Small intestine (tissue), 7 donors: ENCODE measurements around the gene CENPA. TPM values are rescaled to one million over a fixed set of nuclear protein-coding genes. Genes with fewer than 3 reads are reported as not detected.
A peak's percentile ranks its signal among the peaks of the same experiment; 100 is the strongest.

Experiments
- DNase-seq, 2 donors: peaks; one replicate each; pipeline versions ENCODE4 v3.0.0 to v3.0.0-alpha.2; 2013
- FAIRE-seq: peaks from 2 replicates; lab custom pipeline; 2012; peaks lifted over from hg19 to GRCh38; lab: Jason Lieb, UNC
- H3K27ac ChIP-seq, 3 donors: one replicate each; pipeline ENCODE4 v1.5.1; 2013; ENCODE audit warnings: low read length in 2 of 3, mild to moderate bottlenecking in 2 of 3, control low read depth in 1 of 3, inconsistent platforms in 1 of 3, low read depth in 1 of 3, moderate library complexity in 1 of 3
- H3K27me3 ChIP-seq, 3 donors: one replicate each; pipeline ENCODE4 v1.6.1; 2013; ENCODE audit warnings: low read length in 3 of 3, inconsistent platforms in 1 of 3; ENCODE audit not compliant: control insufficient read depth in 3 of 3, insufficient read depth in 3 of 3
- H3K36me3 ChIP-seq, 3 donors: one replicate each; pipeline ENCODE4 v1.6.1; 2013; ENCODE audit warnings: low read length in 3 of 3, inconsistent platforms in 1 of 3, low read depth in 1 of 3, mild to moderate bottlenecking in 1 of 3, moderate library complexity in 1 of 3; ENCODE audit not compliant: control insufficient read depth in 3 of 3, insufficient read depth in 2 of 3
- H3K4me1 ChIP-seq, 3 donors: one replicate each; pipeline ENCODE4 v1.6.1; 2013; ENCODE audit warnings: low read length in 2 of 3, inconsistent platforms in 1 of 3, low read depth in 1 of 3, mild to moderate bottlenecking in 1 of 3, moderate library complexity in 1 of 3; ENCODE audit not compliant: control insufficient read depth in 3 of 3, insufficient read depth in 2 of 3
- H3K4me3 ChIP-seq, 3 donors: one replicate each; pipeline ENCODE4 v1.5.1; 2013; ENCODE audit warnings: low read length in 3 of 3, control low read depth in 1 of 3, inconsistent platforms in 1 of 3, low read depth in 1 of 3, mild to moderate bottlenecking in 1 of 3, moderate library complexity in 1 of 3
- H3K9me3 ChIP-seq, 2 donors: one replicate each; pipeline ENCODE4 v1.6.1; 2013; ENCODE audit warnings: low read depth in 1 of 2, low read length in 1 of 2; ENCODE audit not compliant: control insufficient read depth in 2 of 2, insufficient read depth in 1 of 2
- WGBS, 3 donors: extraction: QIAGEN DNeasy Blood & Tissue Kit; methylation state at CpG; one replicate each; pipeline ENCODE4 v1.1.7; 2013; 5-methylcytosine and 5-hydroxymethylcytosine counted together
- polyA plus RNA-seq, 4 donors: library from polyadenylated mRNA; stranded (reverse) in 3 of 4; unstranded in 1 of 4; fragments of 200-250 nt in 3 of 4; fragments of 120-200 nt in 1 of 4; gene quantifications; one replicate each; pipeline versions ENCODE4 v1.2.1 to v1.2.3, GENCODE V29; 2013
- donor health status: healthy with polysubstance abuse.
- donor health status: control.
- donor health status: control.
- donor health status: Bipolar disorder and iron deficiency.
- donor health status: healthy.

The CENPA gene
- polyA plus RNA-seq, 4 donors, result 1.4 to 11.6 (median 3.2) TPM

- 0 to 1% (median 1%) methylated on average over 52 to 68 of the region's 68 CpGs for WGBS, 3 donors
- no peak for FAIRE-seq
These were observed 21.6 kb upstream of the CENPA start, which contains the start of gene SLC35F6 for GRCh38 chr2:26764078-26764887. Gene SLC35F6, plus strand, starts transcription at chr2:26764284. Its CDS starts 66 bp downstream, at chr2:26764350.

GRCh38 chr2:26764906-26765305 lies 20.9 kb upstream of the CENPA start:
- peak overlapping the region in 1 of 3 donors; percentile 86 for H3K27ac ChIP-seq
- no peaks in the 10 kb centered on the region for H3K9me3 ChIP-seq
- H3K4me1 ChIP-seq, result peaks cover 0 to 8% (median 3%) of the 10 kb centered on the region in 3 donors
- FAIRE-seq, result no peak
- H3K4me3 ChIP-seq, result peak overlapping the region; percentile 68 to 96 (median 70)
- peaks cover 0 to 17% (median 0%) of the 10 kb centered on the region in 3 donors for H3K36me3 ChIP-seq
- DNase-seq, result no peak
- WGBS, 3 donors, result 9 to 36% (median 15%) methylated on average over 3 of the region's 3 CpGs
- H3K27me3 ChIP-seq, result peaks cover 0 to 5% (median 0%) of the 10 kb centered on the region in 3 donors

More at GRCh38 chr2:26764078-26764887, 21.6 kb upstream of the CENPA start, which contains the start of gene SLC35F6:
- H3K4me3 ChIP-seq, result peak within 1 kb of the TSS; percentile 68 to 96 (median 70)
- peaks cover 0 to 8% (median 3%) of the 10 kb centered on the region in 3 donors for H3K4me1 ChIP-seq
- peaks cover 0 to 14% (median 0%) of the 10 kb centered on the region in 3 donors for H3K36me3 ChIP-seq
- peaks cover 0 to 5% (median 0%) of the 10 kb centered on the region in 3 donors for H3K27me3 ChIP-seq
- no peaks in the 10 kb centered on the region for H3K9me3 ChIP-seq
- H3K27ac ChIP-seq, result peak within 1 kb of the TSS; percentile 62 to 86 (median 71)
- DNase-seq, result peak; percentile 83 to 92

DNA sequence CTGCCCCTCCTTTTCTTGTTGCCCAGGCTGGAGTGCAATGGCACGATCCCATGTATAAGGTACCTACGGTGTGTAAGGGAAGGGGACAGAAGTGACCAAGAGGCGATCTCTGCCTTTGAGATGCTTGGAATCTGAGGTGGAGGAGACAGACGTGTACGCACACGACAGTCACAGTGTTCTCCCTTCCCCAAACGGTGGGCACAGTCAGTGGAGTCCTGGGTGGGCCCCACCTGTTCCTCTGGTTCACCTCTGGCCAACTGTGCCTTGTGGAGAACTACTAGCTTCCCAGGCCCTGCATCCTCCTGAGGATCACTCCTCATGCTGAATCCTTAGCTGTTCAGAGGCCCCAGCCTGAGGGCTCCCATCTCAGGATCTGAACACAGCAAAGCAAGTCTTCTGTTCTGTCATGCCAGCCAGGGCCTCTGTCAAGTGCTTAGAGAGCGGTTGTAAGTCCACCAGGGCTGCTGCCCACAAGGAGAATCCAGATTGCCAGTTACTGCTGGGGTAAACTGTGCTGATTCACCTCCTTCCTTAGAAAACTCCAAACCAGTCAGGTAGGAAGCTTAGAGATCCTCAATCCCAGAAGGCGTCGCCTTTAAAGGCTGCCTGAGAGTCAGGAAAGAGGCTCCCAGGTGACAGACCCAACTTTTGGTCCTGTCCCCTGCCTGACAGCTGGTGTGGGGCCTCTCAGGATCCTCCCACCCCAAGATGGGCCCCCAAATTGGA lies 20.2 kb upstream of the CENPA start:
- H3K9me3 ChIP-seq, result no peaks in the 10 kb centered on the region
- FAIRE-seq (no peak), DNase-seq (no peak)
- H3K4me3 ChIP-seq, result peak overlapping the region in 2 of 3 donors; percentile 70 to 96
- peak overlapping the region in 1 of 3 donors; percentile 86 for H3K27ac ChIP-seq
- H3K36me3 ChIP-seq, result peaks cover 0 to 18% (median 0%) of the 10 kb centered on the region in 3 donors
- peaks cover 0 to 5% (median 0%) of the 10 kb centered on the region in 3 donors for H3K27me3 ChIP-seq
- WGBS, 3 donors, result 88 to 91% (median 90%) methylated on average over 10 of the region's 10 CpGs
- H3K4me1 ChIP-seq, result peaks cover under 1 to 8% (median 3%) of the 10 kb centered on the region in 3 donors

DNA sequence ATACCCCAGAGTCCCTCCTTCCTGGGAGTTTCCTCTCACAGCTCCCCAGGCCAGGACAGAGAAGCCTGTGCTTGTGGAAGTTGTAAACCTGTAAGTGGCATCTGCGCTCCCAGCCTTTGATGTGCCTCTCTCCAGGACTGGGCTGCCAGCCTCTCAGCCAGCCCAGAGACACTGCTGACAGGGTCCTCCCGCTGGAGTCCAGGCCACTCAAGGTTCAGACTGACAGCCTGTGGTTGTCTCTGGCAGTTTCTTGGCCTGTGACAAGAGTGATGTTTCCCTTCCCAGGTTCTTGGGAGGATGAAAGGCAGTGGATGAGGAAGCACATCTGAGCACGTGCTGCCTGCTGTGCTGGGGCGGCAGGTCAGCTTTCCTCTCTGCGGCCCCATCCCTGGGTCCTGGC lies 18.7 kb upstream of the CENPA start:
- DNase-seq, result no peak
- Histone ChIP-seq H3K4me1 (peaks cover 8 to 14% (median 14%) of the 10 kb centered on the region in 3 donors), H3K27me3 (peaks cover 0 to 5% (median 0%) of the 10 kb centered on the region in 3 donors), H3K9me3 (no peaks in the 10 kb centered on the region), H3K4me3 (no peak overlapping the region), H3K27ac (no peak overlapping the region), H3K36me3 (peaks cover 0 to 28% (median 0%) of the 10 kb centered on the region in 3 donors)
- FAIRE-seq, result no peak
- WGBS, 3 donors, result 55 to 86% (median 71%) methylated on average over 5 of the region's 5 CpGs

- DNase-seq (no peak), FAIRE-seq (no peak)
- H3K9me3 ChIP-seq, result no peaks in the 10 kb centered on the region
- H3K4me1 ChIP-seq, result peaks cover 8 to 22% (median 17%) of the 10 kb centered on the region in 3 donors
- peaks cover 0 to 31% (median 0%) of the 10 kb centered on the region in 3 donors for H3K36me3 ChIP-seq
- H3K27ac ChIP-seq, result no peak overlapping the region
- no peak overlapping the region for H3K4me3 ChIP-seq
- 95 to 98% (median 97%) methylated on average over 5 of the region's 5 CpGs for WGBS, 3 donors
- peaks cover 0 to 4% (median 0%) of the 10 kb centered on the region in 3 donors for H3K27me3 ChIP-seq
These were observed 17.9 kb upstream of the CENPA start for GRCh38 chr2:26767894-26768487.

DNA sequence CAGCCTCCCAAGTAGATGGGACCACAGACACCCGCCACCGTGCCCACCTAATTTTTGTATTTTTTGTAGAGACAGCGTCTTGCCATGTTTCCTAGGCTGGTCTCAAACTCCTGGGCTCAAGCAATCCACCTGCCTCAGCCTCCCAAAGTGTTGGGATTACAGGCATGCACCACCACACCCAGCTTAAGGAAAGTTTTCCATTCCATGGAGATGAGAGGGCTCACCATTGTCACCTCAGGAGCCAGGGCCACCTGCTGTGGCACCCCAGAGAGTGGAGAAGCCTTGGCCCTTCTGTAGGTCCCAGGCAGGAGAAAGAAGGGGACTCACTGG lies 17.1 kb upstream of the CENPA start:
- Histone ChIP-seq H3K9me3 (no peaks in the 10 kb centered on the region), H3K27me3 (no peaks in the 10 kb centered on the region), H3K4me1 (peaks cover 8 to 22% (median 17%) of the 10 kb centered on the region in 3 donors), H3K36me3 (peaks cover 0 to 34% (median 0%) of the 10 kb centered on the region in 3 donors), H3K4me3 (no peak overlapping the region), H3K27ac (peak overlapping the region in 1 of 3 donors; percentile 25)
- WGBS, 3 donors, result 96 to 98% (median 98%) methylated on average over 3 of the region's 3 CpGs
- FAIRE-seq, result no peak
- no peak for DNase-seq

DNA sequence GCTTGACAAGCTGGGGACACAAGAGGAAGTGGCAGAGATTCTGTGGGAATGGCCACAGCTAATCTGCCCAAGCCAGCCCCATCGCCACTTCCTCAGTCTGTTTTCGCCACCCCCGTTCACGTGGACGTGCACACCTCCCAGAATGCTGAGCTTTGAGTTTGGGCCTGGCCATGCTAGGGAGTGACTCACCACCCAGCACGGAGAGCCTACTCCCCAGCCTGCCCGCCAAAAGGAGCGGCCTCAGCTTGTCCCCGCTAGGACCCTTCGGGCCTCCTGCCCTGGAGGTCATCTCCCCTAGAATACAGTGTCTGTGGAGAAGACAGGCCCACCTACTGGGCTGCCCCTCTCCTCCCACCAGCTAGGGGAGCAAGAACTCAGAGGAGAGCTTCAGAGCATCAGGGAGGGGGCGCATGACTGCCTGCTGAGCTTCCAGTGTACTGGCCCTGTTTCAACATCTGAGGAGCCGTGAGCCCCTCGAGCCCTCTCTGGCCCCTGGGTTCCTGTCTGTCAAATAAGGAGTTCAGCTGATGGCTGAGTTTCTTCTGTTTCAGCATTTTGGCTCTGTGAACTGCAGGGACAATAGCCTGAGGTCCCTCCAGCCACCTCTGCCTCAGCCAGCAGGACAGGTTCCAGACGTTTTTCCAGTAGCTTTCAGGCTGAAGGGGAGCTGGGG lies 16.6 kb upstream of the CENPA start:
- no peak for FAIRE-seq
- Histone ChIP-seq H3K27me3 (no peaks in the 10 kb centered on the region), H3K4me3 (no peak overlapping the region), H3K4me1 (peaks cover 8 to 22% (median 17%) of the 10 kb centered on the region in 3 donors), H3K27ac (peak overlapping the region in 1 of 3 donors; percentile 66), H3K36me3 (peaks cover 0 to 38% (median 0%) of the 10 kb centered on the region in 3 donors), H3K9me3 (no peaks in the 10 kb centered on the region)
- 61 to 75% (median 69%) methylated on average over 14 of the region's 14 CpGs for WGBS, 3 donors
- DNase-seq, result peak in 1 of 2 donors; percentile 51
